Astrocyte of the cerebellum (primary cell): ENCODE measurements around the gene USP13.

Experiments used
- DNase-seq: peaks from one replicate; pipeline ENCODE4 v3.0.0-alpha.2; 2011; ENCODE audit warnings: low read depth
- H3K4me3 ChIP-seq: 2 replicates; pipeline ENCODE4 v1.5.1; 2011; ENCODE audit warnings: mild to moderate bottlenecking, low read depth, low read length, moderate library complexity
- CTCF ChIP-seq: IDR thresholded peaks from 2 replicates; pipeline ENCODE4 v1.5.1; 2012; ENCODE audit warnings: low read length, low read depth, moderate library complexity, mild to moderate bottlenecking; ENCODE audit errors: missing control alignments
- in situ Hi-C: cut with HindIII; loops from 2 replicates; pipeline ENCODE4 v1.10.0; 2017; ENCODE audit warnings: low sequenced_read_pairs

The USP13 gene

GRCh38 chr3:179719048-179719734 lies 66.4 kb downstream of the USP13 start:
- no peak for TF ChIP-seq CTCF
- no peak overlapping the region for H3K4me3 ChIP-seq
- DNase-seq, result no peak
- in situ Hi-C loops, result no loop called here

GRCh38 chr3:179720196-179720595 lies 67.4 kb downstream of the USP13 start:
- H3K4me3 ChIP-seq, result no peak overlapping the region
- DNase-seq, result no peak
- TF ChIP-seq CTCF, result no peak
- in situ Hi-C loops, result no loop called here

- in situ Hi-C loops, result no loop called here
- TF ChIP-seq CTCF, result no peak
- DNase-seq, result no peak
- H3K4me3 ChIP-seq, result no peak overlapping the region
Measured at GRCh38 chr3:179723617-179724016, 70.8 kb downstream of the USP13 start.

GRCh38 chr3:179726075-179726699 lies 73.3 kb downstream of the USP13 start:
- DNase-seq, result no peak
- H3K4me3 ChIP-seq, result no peak overlapping the region
- in situ Hi-C loops, result no loop called here
- no peak for TF ChIP-seq CTCF

GRCh38 chr3:179729086-179729485 lies 76.2 kb downstream of the USP13 start:
- DNase-seq, result no peak
- no peak for TF ChIP-seq CTCF
- in situ Hi-C loops, result no loop called here
- no peak overlapping the region for H3K4me3 ChIP-seq

GRCh38 chr3:179729981-179730380 lies 77.1 kb downstream of the USP13 start:
- in situ Hi-C loops, result no loop called here

More at GRCh38 chr3:179729981-179730380, 77.1 kb downstream of the USP13 start:
- TF ChIP-seq CTCF, result no peak
- DNase-seq, result no peak
- H3K4me3 ChIP-seq, result no peak overlapping the region
